NCI-H1694 (cell line): ENCODE data around the gene DNAJC12.
"Not testable (repeated sequence)": the region's sequence is repeated elsewhere in the genome, so short reads cannot be mapped to it uniquely, and the experiment has no call there.

Experiments used
- DNase-seq: peaks from one replicate; lab custom pipeline; 2025; lab: John Stamatoyannopoulos, UW

The DNAJC12 gene

DNA sequence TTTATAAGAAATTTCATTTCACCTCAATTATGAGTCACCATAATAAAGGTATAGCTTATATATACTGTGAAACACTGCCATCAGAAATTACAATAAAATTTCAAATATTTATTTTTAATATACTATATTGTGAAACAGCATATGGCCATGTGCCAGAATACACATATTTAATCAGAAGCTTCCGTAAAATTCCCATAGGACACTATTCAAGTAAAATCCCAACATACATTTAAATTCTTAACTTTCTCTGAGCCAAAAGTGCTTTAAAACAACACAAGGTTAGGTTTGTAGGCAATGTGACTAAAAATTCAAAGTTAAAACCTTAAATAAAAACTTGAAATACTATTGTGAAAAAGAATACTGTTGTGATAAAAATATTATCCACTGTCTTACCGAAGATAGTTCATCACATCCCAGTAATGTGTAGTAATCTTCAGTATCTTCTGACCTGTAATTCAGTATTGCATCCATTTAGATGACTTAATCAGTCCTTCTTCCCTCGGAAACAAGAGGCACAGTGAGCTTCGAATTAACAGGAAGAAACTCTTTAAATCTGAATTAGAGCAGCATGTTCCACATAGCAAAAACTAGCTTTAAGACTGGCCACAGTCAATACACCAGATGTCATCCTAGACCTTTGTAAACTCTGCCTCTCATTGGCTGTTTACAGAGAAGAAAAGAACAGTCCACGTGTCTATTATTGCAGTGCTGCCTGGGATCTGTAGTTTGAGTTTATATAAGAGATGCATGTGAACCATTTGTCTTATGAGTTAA, at the start of gene DNAJC12:
TSS of gene DNAJC12 (minus strand) at position 648 of the 774 bp plus-strand sequence. CDS start at position 471, 177 bp downstream.
- peak; percentile 71 for DNase-seq

DNA sequence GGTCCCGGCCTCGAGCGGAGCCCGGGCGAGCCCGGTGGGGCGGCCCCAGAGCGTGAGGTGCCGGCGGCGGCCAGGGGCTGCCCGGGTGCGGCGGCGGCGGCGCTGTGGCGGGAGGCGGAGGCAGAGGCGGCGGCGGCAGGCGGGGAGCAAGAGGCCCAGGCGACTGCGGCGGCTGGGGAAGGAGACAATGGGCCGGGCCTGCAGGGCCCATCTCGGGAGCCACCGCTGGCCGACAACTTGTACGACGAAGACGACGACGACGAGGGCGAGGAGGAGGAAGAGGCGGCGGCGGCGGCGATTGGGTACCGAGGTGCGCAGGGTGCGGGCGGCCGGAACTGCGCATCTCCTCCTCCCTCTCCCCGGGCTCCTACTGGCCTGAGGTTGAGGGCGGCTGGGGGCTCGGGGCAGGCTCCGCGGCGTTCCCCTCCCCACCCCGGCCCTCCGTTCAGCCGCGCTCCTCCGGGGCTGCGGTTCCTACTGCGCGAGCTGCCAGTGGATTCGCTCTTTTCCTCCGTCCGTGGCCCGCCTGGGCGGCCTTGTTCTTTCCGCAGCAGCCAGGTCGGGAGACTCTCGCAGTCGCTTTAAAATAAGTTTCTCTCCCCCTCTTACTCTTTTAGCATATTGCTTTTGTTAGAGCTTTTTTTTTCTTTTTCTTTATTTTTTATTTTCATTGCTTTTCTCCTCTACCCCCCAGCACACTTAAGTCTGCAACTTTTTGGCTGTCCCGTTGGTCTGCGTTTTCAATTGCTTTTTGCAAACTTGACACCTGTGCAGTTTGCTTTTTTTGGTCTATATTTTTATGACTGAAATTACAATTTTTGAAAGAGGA, 47.1 kb upstream of the DNAJC12 start:
- DNase-seq: no peak

DNA sequence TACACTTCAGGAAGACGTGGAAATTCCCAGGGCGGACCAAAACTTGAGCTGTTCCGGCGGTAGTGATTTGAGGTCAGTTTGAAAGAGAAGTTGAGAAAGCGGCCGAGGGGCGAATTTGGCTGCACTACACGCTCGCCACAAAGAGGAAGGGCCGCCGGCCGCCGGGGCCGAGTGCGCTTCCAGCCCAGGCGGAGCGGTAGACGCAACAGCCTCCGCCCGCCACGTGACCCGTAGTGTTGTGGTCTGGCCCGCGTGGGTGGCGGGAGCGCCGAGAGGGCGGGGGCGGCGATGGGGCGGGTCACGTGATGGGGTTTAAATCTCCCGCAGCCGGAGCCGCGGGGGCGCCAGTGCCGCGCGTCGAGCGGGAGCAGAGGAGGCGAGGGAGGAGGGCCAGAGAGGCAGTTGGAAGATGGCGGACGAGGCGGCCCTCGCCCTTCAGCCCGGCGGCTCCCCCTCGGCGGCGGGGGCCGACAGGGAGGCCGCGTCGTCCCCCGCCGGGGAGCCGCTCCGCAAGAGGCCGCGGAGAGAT, 46.4 kb upstream of the DNAJC12 start, which contains the start of gene SIRT1:
TSS of gene SIRT1 (plus strand) at position 344 of the 529 bp plus-strand sequence. CDS start at position 410, 66 bp downstream.
- DNase-seq: peak; percentile 77

DNA sequence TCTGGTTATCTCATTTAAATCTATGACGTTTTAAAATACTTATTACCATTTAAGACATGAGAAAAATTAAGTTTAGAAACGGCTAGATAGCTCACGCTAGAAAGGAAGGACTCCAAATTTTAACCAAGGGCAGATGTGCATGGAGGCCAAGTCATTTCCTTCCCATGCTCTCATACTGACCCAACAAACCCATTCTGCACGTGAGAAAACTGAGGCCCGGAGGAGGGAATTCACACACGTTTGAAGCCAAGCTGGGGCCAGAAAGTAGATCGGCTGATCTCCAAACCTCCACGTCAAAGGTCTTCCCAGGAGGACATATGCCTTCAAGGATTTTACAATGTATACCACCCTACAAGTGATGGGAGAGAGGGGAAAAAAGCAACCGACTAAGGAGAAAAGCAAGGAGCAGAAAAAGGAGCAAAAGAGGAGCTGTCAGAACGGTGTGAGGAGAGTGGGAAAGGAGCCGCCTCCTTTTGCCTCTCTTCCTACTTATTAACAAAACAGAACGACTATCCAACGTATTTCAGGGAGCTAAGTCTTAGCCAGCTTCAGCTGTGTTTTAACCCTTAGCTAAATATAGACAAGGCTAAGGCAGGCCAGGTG, 45.8 kb upstream of the DNAJC12 start:
- DNase-seq: no peak

DNA sequence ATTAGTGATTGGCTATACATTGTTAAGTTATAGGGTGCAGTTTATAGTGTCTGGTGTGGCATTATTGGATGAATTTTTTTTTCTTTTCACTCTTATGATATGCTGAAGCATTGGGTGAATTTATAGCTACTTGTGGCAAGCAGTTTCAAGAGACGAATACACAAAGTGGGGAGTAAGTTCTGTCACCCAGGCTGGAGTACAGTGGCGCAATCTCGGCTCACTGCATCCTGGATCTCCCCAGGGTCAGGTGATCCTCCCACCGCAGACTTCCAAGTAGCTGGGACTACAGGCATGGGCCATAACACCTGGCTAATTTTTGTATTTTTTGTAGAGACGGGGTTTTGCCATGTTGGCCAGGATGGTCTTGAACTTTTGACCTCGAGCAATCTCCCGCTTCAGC, 40.1 kb upstream of the DNAJC12 start:
- DNase-seq: no peak

DNA sequence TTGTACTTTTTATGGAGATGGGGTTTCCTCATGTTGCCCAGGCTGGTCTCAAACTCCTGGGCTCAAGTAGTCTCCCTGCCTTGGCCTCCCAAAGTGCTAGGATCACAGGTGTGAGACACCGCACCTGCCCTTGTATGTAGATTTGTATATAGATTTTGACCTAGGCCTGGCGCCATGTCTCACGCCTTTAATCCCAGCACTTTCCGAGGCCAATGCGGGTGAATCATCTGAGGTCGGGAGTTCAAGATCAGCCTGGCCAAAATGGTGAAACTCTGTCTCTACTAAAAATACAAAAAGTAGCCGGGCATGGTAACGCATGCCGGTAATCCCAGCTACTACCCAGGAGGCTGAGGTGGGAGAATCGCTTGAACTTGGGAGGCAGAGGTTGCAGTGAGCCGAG, 39.4 kb upstream of the DNAJC12 start:
- not testable (repeated sequence) for DNase-seq

DNA sequence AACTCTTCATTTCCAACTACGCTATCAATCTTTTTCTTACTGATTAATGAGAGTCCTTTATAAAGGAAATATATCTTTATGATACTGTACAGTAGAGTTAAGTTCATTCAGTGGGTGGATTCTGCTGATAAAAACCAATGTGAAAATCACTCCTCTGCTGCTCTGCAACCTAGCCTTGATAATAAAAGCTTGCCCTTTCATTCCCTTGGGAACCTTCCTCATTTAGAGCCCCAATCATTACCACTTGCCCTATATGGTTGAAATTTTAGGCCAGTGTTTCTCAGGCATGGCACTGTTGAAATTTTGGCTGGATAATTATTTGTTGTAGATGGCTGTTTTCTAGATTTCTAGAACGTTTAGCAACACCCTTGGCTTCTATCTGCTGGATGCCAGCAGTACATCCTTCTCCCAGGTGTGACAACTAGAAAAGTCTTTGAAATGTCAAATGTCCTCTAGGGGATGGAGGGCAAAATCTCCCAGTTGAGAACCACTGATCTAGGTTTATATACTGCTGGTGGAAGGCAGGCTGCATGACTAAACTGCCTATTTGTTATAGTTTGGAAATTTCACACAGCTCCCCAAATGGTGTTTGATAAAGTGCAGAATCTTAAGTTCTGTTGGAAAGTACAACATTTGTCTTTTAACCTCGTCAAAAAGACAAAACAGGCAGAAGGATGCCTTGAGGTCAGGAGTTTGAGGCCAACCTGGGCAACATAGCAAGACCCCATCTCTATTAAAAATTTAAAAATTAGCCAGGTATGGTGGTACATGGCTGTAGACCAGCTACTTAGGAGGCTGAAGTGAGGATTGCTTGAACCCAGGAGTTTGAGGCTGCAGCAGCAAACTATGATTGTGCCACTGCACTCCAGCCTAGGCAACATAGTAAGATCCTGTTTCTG, 37.6 kb upstream of the DNAJC12 start:
- no peak for DNase-seq

DNA sequence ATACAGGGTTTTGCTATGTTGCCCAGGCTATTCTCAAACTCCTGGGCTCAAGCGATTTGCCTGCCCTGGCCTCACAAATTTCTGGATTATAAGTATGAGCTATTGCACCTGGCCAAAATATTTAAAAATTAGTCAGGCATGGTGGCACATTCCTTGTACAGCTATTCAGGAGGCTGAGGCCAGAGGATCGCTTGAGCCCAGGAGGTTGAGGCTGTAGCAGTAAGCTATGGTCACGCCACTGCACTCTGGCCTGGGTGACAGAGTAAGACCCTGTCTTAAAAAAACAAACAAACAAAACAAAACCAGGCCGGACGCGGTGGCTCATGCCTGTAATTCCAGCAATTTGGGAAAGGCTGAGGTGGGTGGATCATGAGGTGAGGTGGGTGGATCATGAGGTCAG, 32.0 kb upstream of the DNAJC12 start:
- no peak for DNase-seq

DNA sequence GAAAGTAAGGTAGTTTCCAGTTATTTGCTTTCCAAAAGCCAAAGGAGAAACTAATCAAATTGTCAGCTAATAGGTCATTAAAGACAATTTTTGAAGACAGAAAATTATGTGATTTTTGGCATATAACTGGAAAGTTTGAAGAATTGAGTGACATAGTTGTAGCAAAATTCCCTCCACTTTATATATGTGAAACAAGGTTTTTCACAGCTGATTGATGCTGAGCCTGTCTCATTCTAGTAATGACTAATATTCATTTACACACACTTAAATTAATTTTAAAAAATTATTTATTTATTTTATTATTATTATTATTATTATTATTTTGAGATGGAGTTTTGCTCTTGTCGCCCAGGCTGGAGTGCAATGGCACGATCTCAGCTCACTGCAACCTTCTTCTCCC, 30.1 kb upstream of the DNAJC12 start:
- DNase-seq: no peak

DNA sequence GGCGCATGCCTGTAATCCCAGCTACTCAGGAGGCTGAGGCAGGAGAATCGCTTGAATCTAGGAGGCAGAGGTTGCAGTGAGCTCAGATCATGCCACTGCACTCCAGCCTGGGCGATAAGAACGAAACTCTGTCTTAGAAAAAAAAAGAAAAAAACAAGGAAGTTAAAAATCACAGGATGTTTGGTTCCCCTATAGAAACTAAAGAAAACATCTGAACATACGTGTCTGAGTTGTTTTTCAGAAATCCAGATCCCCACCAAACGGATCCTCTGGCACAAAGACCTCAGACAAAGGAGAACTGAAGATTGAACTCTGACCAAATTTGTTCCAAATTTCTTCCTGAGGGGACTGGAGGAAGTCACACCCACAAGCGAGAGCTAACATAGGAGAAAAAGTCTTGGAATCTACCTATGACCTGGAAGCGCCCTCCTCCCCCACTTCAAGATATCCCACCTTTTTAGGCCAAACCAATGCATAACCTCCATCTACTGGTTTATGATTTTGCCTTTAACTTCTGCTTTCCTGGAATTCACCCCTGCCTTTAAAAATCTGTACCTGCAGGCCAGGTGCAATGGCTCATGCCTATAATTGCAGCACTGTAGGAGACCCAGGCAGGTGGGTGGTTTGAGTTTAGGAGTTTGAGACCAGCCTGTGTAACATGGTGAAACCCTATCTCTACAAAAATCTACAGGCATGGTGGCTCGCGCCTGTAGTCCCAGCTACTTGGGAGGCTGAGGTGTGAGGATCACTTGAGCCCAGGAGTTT, 26.8 kb upstream of the DNAJC12 start:
- no peak for DNase-seq

DNA sequence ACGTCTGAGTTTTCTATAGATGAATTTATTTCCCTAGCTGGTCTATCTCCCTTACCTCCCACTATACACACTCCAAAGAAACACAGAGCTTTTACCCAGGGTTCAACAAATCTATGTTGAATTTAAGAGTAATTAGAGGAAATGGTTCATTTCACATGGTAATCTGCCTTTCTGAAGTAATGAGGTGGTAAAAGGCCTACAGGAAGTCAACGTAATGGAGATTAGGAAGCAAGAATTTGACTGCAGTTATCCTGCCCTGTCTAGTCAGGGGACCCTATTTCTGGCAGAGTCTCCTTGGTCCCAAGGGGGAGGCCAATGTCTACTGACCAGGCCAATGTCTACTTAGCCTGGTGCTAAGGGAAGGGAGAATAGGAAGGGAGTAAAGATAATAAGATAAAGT, 25.1 kb upstream of the DNAJC12 start:
- no peak for DNase-seq

DNA sequence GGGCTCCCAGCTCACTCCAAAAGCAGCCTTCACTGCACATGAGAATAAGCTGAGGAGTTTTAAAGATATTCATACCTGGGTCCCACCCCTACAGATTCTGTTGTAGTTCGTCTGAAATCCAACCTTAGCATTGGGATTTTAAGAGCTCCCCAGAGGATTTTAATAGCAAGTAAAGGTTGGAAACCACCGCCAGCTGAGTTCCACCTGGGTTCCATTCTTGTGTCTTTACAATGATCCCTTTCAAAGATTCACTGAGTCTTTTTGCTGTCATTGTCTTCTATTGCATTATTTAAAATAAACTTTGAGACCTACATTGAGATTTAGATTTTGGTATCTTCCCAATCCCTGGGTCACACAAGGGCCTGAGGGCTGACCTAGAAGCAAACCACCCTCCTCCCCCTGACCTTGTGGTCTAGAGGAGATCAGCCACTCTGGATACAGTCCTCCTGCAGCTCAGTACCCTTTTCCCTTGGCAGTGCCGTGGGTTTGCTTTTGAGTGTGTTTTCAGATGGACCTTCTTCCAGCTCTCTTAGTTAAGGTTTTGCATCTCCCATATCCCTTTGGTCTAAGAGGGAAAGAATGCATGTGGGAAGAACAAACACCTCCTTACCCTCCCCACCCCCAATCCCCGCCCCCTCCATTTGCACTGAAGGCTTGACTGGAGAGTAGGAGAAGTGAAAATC, 23.9 kb upstream of the DNAJC12 start:
- no peak for DNase-seq

DNA sequence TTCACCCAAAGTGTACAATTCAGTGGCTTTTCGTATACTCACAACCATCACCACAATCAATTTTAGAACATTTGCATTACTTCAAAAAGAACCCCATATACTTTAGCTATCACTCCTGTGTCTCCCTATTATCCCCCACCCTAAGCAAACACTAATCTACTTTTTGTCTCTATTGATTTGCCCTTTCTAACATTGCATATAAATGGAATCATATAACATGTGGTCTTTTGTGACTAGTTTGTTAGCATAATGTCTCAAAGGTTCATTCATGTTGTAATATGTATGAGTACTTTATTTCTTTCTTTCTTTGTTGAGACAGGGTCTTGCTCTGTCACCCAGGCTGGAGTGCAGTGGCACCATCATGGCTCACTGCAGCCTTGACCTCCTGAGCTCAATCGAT, 21.0 kb upstream of the DNAJC12 start:
- no peak for DNase-seq

DNA sequence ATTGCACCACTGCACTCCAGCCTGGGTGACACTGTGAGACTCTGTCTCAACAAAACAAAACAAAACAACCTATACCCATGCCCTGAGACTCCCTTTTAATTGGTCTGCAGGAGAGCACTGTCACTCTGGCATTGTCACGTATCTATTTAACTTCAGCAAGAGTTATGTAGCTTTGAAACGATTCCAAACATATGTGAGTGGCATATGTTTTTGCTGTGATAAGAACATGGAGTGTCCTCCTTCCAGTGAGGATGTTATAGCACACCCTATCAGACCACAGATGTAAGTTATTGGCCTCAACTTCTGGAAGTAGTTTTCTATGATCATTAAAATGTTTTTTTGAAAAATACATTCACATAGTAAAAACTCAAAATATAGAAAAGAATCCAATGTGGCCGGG, 15.5 kb upstream of the DNAJC12 start:
- peak; percentile 9 for DNase-seq

DNA sequence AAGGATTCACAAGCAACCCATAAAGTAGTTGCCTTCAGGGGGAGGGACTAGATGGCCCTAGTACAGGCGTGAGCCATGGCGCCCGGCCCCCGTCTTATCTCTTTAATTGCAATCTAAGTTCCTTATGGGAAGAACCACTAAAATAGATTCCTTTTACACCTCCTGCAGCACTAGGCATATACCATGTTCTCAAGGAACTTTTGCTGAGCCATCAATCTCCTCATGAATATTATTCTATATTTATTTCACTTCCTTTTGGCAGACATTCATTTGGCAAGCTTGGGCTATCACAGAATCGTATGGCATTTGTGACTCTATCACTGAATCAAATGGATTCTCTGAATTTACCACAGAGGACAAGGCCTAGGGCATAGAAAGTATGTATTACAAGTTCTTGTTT, 14.8 kb upstream of the DNAJC12 start:
- no peak for DNase-seq

DNA sequence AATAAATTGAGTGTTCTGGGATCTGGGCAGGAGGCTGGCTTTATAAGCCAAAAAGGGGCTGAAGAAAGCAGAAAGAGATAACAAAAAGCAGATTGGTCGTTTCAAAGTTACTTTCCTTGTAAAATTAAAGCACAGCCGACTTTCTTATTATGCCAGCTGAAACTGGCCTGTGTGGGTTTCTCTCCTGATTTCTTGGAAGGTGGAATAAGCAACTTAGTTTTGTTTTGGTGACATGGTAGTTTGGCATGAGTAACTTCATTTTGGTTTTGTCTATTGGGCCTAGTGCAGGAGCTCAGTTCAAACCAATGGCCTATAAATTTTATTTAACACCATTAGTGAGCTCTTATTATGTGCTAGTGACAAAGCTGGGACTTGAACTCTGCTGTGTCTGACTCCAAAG, 13.2 kb upstream of the DNAJC12 start:
- no peak for DNase-seq

DNA sequence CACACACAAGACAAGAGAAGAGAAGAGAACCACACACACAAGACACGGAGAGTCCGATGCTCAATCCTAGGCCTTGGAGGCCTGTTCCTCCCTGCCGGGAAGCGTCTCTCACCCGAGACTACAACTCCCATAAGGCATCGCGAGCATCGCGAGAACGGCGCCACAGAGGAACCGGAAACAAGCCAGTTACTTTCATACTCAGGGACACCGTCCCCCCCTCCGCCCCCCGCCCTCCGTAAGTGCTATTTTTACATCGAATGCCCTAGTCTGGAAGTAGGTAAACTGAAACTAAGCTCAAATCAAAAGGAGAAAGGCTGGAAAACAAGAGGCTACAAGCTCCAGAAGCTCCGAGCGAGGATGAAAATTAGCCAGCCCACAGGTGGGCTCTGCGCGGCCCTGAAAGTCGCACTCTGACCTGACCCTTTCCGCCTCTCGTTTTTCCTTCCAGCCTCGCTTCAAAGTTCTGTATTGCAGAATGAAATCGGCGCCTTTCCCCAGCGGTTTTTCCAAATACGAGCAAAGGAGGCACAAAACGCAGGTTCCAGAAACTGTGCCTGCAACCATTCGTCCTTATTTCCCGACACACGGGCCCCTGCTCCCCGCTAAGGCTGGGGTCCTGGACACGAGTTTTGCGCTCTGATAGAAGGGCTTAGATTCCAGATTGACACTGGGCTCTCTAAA, 11.5 kb upstream of the DNAJC12 start:
- DNase-seq: peak; percentile 78

DNA sequence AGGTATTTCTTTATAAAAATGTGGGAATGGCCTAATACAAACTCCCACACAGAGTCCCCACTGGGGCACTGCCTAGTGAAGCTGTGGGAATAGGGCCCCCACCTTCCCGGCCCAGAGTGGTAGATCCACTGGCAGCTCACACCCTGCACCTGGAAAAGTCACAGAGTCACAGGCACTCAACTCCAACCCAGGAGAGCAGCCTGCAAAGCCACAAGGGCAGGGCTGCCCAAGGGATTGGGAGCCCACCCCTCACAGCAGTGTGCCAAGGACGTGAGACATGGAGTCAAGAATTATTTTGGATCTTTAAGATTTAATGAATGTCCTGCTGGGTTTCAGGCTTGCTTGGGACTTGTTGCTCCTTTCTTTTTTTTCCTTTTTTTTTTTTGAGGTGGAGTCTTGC, 5.3 kb upstream of the DNAJC12 start:
- no peak for DNase-seq

DNA sequence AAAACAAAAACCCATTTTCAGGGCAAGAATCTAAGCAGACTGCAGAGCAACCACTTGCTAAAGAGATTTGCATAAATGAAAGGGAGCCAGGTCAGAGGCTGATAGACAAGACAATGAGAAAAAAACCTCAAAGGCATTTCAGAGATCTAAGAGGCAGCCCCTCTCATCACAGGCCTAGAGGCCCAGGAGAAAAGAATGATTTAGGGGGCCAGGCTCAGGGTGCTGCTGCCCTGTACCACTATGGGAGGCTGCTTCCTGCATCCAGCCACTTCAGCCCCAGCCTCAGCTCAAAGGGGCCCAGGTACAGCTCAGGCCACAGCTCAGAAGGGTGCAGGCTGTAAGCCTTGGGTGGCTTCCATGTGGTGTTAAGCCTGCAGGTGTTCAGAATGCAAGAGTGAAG, 3.7 kb upstream of the DNAJC12 start:
- DNase-seq: no peak

DNA sequence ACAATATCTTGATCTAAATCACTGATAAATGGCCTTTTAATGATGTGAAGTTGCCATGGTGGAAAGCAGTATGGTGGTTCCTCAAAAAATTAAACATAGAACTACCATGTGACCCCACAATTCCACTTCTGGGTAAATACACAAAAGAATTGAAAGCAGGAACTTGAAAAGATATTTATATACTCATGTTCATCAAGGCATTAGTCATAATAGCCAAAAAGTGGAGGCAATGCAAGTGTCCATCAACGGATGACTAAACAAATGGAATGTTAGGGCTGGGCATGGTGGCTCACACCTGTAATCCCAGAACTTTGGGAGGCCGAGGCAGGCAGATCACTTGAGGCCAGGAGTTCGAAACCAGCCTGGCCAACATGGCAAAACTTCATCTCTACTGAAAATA, 2.0 kb upstream of the DNAJC12 start:
- no peak for DNase-seq
